ENCODE results near the gene DPH2.

DNA sequence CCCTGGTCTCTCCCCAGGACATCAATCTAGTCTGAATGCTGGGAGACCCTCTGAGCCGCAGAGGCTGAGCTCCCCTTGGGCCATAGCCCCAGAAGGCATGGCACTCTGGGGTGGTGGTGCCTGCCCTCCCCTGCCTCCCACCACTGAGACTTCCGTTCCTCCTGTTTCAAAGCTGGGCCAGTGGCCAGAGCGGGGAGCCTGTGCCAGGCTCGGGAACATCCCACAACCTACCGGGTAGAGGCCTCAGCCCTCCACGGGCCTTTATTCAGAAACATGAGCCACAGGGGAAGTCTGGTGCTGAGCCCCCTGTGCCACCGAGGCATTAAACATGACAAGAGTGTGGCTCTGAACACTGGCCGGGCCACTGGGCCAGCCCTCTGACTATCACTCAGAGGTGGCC lies 29.6 kb downstream of the DPH2 start:
- TF ChIP-seq EZH2 (IDR thresholded peaks at IDR 0.05): no peak
- TF ChIP-seq POLR2AphosphoS5 (IDR thresholded peaks at IDR 0.05; ENCODE audit: borderline replicate concordance, low read depth, low read length): no peak
